Testis (tissue), 2 donors: ENCODE data around the gene SYNDIG1.

Experiments used
- CTCF ChIP-seq, 3 experiments: fragments of 450-650 bp in 2 of 3; fragments of 200-600 bp in 1 of 3; sonication (generic) in 1 of 3; IDR thresholded peaks; one replicate each; pipeline ENCODE4 v1.5.1; 2016 to 2019; ENCODE audit warnings: antibody characterized with exemption in 3 of 3, mild to moderate bottlenecking in 2 of 3, moderate library complexity in 1 of 3
- POLR2A ChIP-seq: fragments of 450-650 bp; IDR thresholded peaks from one replicate; pipeline ENCODE4 v1.6.1; 2017; ENCODE audit warnings: antibody characterized with exemption, mild to moderate bottlenecking, moderate library complexity

GRCh38 chr20:24503352-24503931 is 34.0 kb downstream of the SYNDIG1 start:
- no peak for TF ChIP-seq POLR2A
- TF ChIP-seq CTCF (IDR thresholded peaks at IDR 0.05) = no peak
